A549 (cell line): Measurements from ENCODE around the gene KRT6C.

ENCODE experiments used
- CHD4 ChIP-seq: fragments of 200-600 bp; sonication (generic); IDR thresholded peaks from 2 replicates; pipeline ENCODE4 v1.6.1; 2016; ENCODE audit warnings: antibody characterized with exemption, mild to moderate bottlenecking, borderline replicate concordance
- CTCF ChIP-seq: fragments of >200 bp; sonication (Bioruptor Twin); formaldehyde crosslinking; IDR thresholded peaks from 3 replicates; pipeline ENCODE4 v1.5.1; 2016
- HMGXB4 ChIP-seq: fragments of 250-450 bp; sonication (Bioruptor Pico); IDR thresholded peaks from 2 replicates; pipeline ENCODE4 v1.5.0; 2021; ENCODE audit warnings: mild to moderate bottlenecking, moderate library complexity, borderline replicate concordance
- HOXA7 ChIP-seq: fragments of 250-450 bp; sonication (Bioruptor Pico); IDR thresholded peaks from 2 replicates; pipeline ENCODE4 v1.5.0; 2020; ENCODE audit warnings: mild to moderate bottlenecking, moderate library complexity
- JUN ChIP-seq, 2 experiments: fragments of >200 bp; sonication (Bioruptor Twin); formaldehyde crosslinking; IDR thresholded peaks; 2 replicates in 1 of 2; 3 replicates in 1 of 2; pipeline ENCODE4 v1.6.1; 2016 to 2017
- MAFK ChIP-seq: fragments of 450-650 bp; IDR thresholded peaks from 2 replicates; pipeline ENCODE4 v1.6.1; 2014; ENCODE audit not compliant: partially characterized antibody
- MAX ChIP-seq: IDR thresholded peaks from 2 replicates; pipeline ENCODE4 v1.6.1; 2012
- MYC ChIP-seq: IDR thresholded peaks from 2 replicates; pipeline ENCODE4 v1.6.1; 2012; ENCODE audit warnings: mild to moderate bottlenecking, inconsistent platforms, low read length, improper control_type of control experiment, borderline replicate concordance
- NFE2L2 ChIP-seq: fragments of 150-350 bp; conservative IDR thresholded peaks from 2 replicates; pipeline ENCODE4 v1.6.1; 2014; ENCODE audit warnings: low read length
- PHF8 ChIP-seq: fragments of 200-600 bp; sonication (generic); IDR thresholded peaks from 2 replicates; pipeline ENCODE4 v1.6.1; 2016; ENCODE audit warnings: low read depth, mild to moderate bottlenecking, antibody characterized with exemption, moderate library complexity, borderline replicate concordance
- POLR2A ChIP-seq: IDR thresholded peaks from 2 replicates; pipeline ENCODE4 v1.6.1; 2012; ENCODE audit warnings: mild to moderate bottlenecking, low read length
- RCOR1 ChIP-seq: fragments of 150-350 bp; IDR thresholded peaks from 2 replicates; pipeline ENCODE4 v1.6.1; 2014; ENCODE audit warnings: antibody characterized with exemption, low read length, low read depth
- USF2 ChIP-seq: fragments of 450-650 bp; IDR thresholded peaks from 2 replicates; pipeline ENCODE4 v1.6.1; 2014; ENCODE audit warnings: antibody characterized with exemption

- no peak for TF ChIP-seq CTCF
- TF ChIP-seq PHF8, result no peak
- no peak for TF ChIP-seq HOXA7 (CRISPR knock-in tag)
- TF ChIP-seq MAX, result no peak
- TF ChIP-seq MYC, result no peak
- TF ChIP-seq POLR2A, result no peak
- TF ChIP-seq RCOR1, result no peak
- no peak for TF ChIP-seq JUN (IDR thresholded peaks at IDR 0.05)
- no peak for TF ChIP-seq MAFK
- TF ChIP-seq HMGXB4 (CRISPR knock-in tag), result no peak
- TF ChIP-seq NFE2L2, result no peak
- no peak for TF ChIP-seq CHD4
- no peak for TF ChIP-seq USF2
Measured at GRCh38 chr12:52513736-52514135, 40.1 kb upstream of the KRT6C start.
